Stimulated activated CD8-positive, alpha-beta memory T cell treated with anti-CD3 and anti-CD28 coated beads, Interleukin-4, amount 100 ng/mL, for 24 hours (primary cell): Measurements from ENCODE around the gene ZNF319.

Experiments
- DNase-seq: peaks from one replicate; pipeline ENCODE4 v3.0.0-alpha.2; 2020; ENCODE audit warnings: low read depth

Gene ZNF319

GRCh38 chr16:58037365-58038057 lies 37.0 kb upstream of the ZNF319 start:
- DNase-seq: no peak

- no peak for DNase-seq
These were observed 36.5 kb upstream of the ZNF319 start for GRCh38 chr16:58036943-58037342.

- no peak for DNase-seq
These were observed 35.1 kb upstream of the ZNF319 start for GRCh38 chr16:58035356-58036170.

- no peak for DNase-seq
These were observed 34.3 kb upstream of the ZNF319 start for GRCh38 chr16:58034774-58035173.

- no peak for DNase-seq
These were observed 33.7 kb upstream of the ZNF319 start for GRCh38 chr16:58034128-58034685.

GRCh38 chr16:58032710-58033293 lies 32.3 kb upstream of the ZNF319 start:
- no peak for DNase-seq

- DNase-seq: no peak
These were observed 30.7 kb upstream of the ZNF319 start for GRCh38 chr16:58031016-58031800.

- DNase-seq: no peak
These were observed 29.8 kb upstream of the ZNF319 start for GRCh38 chr16:58030136-58030840.

GRCh38 chr16:58029410-58029809 lies 28.9 kb upstream of the ZNF319 start:
- no peak for DNase-seq

GRCh38 chr16:58028541-58029070 lies 28.1 kb upstream of the ZNF319 start:
- no peak for DNase-seq

GRCh38 chr16:58027916-58028455 lies 27.5 kb upstream of the ZNF319 start:
- no peak for DNase-seq

GRCh38 chr16:58027161-58027915 lies 26.9 kb upstream of the ZNF319 start:
- no peak for DNase-seq

GRCh38 chr16:58026705-58027160 lies 26.3 kb upstream of the ZNF319 start:
- DNase-seq: no peak

GRCh38 chr16:58026139-58026704 lies 25.8 kb upstream of the ZNF319 start:
- DNase-seq: no peak

- peak; percentile 43 for DNase-seq
These were observed 25.1 kb upstream of the ZNF319 start, which contains the start of gene MMP15 for GRCh38 chr16:58025351-58026138. MMP15 (plus strand) TSS chr16:58025754; CDS start chr16:58026351, 597 bp downstream.

- no peak for DNase-seq
These were observed 24.2 kb upstream of the ZNF319 start for GRCh38 chr16:58024486-58025350.

GRCh38 chr16:58022601-58023371 lies 22.3 kb upstream of the ZNF319 start:
- DNase-seq: no peak
